NCI-H1092 (cell line): ENCODE data around the gene F11.
"Not testable (repeated sequence)": the region's sequence is repeated elsewhere in the genome, so short reads cannot be mapped to it uniquely, and the experiment has no call there.

Experiments
- DNase-seq: peaks from one replicate; lab custom pipeline; 2025; lab: John Stamatoyannopoulos, UW

The F11 gene

DNA sequence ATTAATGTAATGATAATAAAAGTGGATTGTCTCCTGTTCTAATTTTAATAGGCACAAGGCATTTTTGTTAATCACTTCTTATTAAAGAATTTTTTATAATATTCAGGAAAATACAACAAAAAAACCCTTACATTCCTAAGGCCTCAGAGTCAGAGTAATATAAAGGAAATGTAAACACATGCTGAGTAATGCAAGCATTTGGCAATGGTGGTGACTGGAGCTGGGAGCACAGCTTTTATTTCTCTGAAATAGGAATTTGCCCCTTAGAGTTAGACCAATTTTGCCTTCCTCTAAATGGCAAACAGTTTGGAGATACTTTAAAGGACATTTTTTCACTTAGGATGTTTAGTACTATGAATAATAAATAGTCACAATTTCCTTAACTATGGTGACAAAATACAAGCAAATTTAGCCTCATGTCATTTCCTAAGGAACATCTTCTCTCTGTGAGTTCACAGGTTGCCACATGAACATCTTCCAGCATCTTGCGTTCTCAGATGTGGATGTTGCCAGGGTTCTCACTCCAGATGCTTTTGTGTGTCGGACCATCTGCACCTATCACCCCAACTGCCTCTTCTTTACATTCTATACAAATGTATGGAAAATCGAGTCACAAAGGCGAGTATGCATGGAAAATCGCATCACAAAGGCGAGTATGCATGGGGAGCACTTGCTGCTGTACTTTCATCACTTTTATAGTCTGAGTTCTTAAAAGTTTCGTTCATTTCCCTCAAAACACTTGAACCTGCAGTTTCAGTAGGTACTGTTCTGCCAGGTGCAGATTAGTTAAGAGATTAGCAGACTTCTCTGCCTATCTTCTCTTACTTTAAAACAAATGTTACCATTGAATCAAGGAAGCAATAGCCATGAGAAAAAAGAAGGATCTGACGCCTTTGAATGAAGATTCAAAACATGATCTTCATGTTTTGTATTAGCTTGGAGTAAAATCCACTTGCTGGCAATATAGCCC is 15.9 kb upstream of the F11 start:
- DNase-seq: no peak

DNA sequence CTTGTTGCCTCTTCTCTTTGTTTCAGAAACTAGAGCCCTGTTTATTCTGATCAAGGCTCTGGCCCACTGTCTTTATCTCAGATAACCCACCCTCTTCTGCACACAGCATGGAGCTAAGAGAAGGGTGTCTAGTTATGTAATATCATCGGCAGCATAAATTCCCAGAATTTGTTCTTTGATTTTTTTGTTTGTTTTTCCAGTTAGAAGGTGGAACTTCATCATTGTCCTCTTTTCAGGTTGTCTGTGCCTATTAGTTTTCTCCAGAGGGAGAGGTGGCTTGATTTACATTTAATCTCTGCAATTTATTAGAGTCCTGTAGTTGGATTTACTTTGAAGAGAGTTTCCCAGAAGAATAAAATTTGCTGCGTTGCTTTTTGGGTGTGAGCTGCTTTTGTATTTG is 15.2 kb upstream of the F11 start:
- no peak for DNase-seq

DNA sequence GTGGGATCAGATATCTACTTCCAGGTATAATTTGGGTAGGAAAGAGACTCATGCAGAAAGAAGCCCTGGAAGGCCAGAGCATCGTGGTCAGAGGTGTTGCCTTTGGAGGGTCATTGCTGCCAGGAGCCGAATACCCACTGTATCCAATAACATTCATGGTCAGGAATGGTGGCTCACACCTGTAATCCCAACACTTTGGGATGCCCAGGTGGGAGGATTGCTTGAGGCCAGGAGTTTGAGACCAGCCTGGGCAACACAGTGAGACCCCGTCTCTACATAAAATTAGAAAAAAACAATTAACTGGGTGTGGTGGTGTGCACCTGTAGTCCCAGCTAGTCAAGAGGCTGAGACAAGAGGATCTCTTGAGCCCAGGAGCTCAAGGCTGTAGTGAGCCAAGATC is 10.9 kb upstream of the F11 start:
- DNase-seq: no peak

DNA sequence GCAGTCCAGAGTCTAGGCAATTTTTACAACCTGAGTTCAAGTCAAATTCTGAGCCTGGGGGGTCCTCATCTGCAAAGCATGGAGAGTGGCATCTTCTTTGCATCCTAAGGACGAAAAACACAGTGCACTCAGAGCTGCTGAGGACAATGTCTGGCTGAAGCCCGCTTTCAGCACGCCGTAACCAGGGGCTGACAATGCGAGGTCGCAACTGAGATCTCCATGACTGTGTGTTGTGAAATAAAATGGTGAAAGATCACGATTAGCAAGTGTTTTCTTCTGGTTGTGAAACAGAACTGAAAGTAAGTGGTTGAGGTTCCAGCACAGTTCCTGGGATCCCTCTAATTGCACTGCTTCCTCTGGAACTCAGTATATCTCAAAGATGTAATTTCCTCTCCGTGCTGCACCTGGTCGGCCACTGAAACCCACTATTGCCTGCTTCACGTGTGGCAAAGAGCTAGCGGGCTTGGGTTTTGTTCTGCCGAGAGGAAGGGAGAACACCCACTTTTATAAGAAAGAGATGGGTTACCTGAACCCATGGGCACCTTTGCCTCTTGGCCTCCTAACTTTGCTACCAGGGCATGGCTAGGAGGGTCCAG is 7.7 kb upstream of the F11 start:
- DNase-seq: no peak

DNA sequence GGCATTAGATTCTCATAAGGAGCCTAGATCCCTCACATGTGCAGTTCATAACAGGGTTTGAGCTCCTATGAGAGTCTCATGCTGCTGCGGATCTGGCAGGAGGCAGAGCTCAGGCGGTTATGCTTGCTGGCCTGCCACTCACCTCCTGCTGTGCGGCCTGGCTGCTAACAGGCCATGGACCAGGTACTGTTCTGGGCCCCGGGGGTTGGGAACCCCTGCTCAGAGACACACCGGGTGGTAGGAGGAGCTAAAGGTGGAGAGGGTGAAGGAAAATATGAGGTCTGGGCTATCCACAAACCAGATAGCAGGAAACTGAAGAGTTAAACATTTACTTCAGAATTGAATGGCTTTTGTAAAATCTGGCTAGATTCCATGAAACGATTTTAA is 5.9 kb upstream of the F11 start:
- no peak for DNase-seq

DNA sequence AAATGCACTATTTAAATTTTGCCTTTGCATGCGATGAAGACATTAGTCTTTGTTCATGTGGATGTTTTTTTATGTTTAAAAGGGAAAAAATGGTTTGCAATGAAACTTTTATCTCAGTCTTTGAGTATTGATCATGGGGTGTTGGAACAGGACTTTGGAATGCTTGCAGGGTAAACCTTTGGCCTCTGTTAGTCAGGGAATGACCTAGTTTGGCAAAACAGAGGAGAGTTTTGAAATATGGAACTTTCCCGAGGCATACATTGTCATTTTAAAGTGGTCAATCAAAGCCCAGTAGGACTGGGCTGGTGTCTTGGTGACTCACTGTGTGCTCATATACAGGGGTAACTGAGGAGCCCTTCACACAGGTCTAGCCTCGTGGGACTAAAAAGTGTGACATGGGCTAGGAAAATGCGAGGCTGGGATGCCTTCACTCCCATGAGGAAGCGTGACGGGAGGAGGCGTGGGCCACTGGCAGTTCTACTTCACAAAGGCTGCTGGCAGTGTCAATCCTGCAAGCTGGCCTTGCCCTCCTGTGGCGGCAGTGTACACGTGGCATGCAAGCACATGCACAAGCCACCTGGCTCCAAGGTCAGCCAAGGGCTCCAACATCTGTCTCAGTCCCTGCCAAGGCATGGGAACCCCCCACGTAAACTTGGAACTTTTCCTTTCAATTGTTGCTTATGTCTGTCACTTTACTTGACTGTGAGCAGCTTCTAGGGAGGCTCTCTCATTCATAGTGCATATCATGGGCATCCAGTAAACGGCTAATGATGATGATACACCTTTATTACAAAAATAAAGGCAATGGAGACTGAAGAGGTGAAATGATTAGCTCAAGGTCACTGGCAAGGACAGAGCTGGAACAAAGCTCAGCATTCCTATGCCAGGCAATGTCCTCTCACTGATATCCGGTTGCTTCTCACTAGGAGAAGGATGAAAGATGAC is 5.2 kb upstream of the F11 start:
- no peak for DNase-seq

DNA sequence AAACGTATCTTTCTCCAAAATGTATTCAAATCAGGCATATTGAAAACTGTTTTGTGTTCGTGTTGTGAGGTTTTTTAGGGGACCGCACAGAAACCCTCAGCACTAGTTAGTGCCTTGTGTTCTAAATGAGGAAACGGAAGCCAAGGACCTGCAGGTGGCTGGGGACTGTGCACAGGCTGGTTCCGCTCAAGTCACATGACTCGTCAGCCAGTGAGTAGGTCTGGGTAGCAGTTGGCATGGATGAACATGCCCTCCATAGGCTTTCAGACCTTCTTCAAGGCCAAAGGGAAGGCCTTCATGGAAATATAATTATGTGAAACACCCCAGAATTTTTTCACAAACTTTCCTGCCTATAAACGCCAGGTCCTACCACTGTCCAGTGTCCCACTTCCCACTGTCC is 1.3 kb upstream of the F11 start:
- DNase-seq: no peak

DNA sequence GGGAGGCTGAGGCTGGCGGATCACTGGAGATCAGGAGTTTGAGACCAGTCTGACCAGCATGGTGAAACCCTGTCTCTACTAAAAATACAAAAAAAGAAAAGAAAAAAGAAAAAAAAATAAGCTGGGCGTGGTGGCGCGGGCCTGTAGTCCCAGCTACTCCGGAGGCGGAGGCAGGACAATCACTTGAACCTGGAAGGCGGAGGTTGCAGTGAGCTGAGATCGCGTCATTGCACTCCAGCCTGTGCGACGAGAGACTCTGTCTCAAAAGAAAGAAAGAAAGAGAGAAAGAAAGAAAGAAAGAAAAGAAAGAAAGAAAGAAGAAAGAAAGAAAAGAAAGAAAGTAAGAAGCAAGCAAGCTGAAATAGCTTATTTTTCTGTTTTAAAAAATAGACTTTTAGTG is 739 bp upstream of the F11 start:
- DNase-seq: not testable (repeated sequence)

DNA sequence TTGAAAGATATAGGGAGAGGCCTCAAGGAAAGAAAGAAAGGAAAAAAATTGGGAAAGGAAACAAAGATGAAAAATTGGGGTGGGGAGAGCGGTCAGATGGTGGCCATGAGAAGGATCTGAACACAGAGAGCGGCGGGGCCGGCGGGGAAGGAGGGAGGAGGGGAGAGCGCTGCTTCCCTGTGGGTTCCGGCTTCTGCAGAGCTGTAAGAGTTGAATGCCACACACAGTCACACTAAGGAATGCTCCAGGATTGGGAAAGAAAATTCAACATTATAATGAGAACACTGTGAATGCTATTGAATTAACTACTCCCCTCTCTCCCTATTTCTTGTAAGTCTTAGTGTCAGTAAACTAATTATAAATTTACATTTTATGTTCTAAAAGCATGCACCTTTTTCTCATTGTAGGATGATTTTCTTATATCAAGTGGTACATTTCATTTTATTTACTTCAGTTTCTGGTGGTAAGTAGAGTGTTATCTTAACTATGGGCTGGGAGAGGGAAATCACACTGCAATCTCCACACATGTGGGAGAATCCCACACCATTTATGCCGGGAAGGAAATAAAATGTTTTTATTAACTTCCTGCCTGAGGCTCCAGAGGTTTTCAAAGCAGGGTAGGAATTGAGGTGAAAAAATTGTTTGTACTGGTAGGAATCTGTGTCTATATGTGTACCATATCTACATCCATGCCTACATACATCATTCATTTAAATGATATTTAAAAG is 904 bp downstream of the F11 start:
- DNase-seq: no peak

DNA sequence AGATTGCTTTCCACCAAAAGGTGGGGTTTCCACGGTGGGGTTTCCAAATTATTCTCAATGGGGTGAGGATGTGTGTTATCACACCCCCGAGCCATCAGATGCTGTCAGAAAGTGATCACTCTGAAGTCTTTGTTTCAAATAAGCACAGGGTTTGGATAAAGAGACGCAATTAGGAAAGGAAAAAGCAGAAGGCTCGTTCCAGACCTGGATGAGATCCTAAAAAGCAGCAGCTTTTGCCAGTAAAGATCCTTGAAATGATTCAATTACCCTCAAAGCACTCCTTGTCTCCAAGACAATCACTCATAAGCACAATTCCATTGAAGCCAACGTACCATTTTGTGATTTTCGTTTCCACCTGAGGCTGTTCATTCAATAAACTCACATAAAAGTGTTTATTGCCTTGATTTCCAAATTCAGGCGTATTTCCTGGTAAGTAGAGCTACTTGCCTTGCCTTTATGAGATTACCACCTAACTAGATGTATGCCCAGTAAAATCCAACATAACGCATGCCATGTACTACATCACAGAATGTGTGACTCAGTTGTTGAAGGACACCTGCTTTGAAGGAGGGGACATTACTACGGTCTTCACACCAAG is 5.2 kb downstream of the F11 start:
- DNase-seq: no peak

DNA sequence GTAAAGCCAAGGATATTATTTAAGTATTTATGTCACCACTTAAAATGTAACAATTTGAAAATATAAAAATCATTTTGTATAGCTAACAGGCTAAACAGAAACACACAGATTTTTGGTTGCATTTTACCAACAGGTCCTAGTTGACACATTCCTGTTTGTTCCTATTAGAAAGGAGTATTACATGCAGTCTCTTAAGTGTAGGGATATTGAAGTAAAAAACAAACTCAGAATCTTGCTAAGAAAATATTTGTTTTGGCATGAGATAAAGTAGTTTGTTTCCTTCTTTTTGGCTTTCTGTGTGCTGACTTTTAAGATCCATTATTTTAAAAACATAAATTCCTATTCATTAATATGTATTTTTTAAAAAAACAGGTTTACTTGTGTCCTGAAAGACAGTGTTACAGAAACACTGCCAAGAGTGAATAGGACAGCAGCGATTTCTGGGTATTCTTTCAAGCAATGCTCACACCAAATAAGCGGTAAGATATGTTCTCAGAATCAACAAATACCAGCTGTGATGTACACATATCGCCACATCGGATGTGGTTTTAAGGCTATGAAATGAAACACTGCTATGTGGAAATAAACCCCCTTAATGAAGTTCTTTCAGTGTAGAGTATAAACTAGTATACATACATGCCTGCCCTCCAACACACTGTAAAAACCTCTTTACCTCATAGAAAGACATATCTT is 6.9 kb downstream of the F11 start:
- DNase-seq: no peak

DNA sequence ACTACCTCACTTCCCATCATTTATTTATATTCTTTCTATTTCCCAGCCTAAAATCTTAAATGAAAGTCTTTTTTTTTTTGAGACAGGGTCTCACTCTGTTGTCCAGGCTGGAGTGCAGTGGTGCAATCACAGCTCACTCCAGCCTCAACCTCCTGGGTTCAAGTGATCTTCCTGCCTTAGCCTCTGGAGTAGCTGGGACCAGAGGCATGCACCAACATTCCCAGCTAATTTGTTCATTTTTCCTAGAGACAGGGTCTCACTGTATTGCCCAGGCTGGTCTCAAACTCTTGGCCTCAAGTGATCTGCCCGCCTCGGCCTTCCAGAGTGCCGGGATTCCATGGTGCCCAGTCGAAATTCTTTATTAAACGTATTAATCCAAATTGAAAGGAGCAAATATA is 7.4 kb downstream of the F11 start:
- not testable (repeated sequence) for DNase-seq

DNA sequence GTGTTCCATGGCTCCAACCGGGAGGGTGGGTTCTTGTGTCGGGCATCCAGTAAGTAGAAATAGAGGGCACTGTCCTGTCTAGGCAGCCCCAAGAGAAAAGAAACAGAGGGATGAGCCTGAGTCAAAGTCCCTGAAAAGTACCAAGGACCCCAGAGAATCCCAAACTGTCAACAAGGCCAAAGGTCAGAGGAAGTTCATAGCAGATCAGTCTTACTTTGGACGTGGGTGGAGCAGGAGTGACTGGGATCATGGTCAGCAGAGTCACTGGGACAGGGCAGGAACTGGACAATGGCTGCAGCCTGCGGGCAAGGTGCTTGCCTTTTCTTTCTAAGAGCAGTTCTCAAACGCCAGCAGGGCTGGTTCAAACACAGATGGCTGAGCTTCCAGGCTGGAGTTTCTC is 17.3 kb downstream of the F11 start:
- DNase-seq: no peak

DNA sequence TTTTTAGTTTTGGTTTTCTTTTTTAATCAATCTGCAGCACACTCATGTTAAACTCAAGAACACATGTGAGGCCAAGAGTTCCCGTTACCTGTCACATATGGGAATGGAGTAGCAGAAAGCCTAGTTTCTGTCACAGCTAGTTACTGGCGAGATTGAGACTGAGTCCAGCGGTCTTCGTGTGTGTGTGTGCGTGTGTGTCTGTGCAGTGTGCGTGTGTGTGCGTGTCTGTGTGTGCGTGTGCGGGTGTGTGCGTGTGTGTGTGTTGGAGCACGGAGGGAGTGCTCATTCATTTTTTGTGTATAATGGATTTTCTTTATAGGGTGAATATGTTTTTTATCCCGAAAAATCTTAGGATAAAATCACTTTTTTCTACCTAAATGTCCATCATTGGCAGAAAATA is 19.2 kb downstream of the F11 start:
- no peak for DNase-seq

DNA sequence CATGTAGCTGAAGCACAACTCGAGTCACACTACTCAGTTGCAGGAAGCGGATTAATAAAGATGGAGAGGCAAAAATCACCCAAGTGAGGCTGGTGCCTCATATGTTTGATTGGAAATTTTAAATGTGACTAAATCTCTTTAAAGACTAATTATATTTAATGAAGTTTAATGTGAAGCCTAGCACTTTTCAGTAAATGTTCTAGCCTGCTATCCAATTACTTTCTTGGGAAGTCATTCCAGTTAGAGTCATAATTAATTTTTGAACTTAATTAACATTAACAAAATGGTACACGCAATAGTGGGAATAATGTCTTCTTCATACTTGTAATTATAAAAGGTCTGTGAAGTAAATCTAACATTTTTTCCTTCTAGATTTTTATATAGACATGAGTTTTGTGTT is 20.6 kb downstream of the F11 start:
- no peak for DNase-seq

DNA sequence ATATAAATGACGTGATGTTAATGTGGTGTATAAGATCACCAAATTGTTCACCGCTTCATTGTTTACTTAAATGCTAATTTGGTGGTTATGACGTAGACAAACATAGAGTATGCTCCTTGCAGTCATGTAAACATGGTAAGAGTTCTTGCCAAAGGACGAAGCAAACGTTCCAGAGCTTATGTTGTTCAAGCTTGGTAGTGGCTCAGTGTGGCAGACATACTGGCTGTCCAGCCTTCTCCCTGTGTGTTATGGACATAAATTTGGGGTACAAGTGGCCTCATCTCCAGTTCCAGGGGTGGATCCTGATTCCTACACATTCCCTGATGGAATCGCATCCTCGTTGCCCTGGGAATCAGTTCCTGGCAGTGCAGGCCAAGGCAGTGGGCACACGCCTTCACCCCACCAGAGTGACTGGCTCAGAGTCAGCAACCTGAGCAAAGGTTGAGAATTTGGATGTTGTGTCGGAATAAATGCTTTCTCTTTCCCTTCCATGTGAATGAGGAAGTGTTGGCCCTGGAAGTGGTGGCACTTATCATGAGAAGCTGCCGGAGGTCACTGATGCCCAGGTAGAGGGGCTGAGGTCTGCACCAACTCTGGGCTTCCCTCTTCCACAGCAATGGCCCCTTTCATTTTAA is 25.4 kb downstream of the F11 start:
- DNase-seq: no peak

DNA sequence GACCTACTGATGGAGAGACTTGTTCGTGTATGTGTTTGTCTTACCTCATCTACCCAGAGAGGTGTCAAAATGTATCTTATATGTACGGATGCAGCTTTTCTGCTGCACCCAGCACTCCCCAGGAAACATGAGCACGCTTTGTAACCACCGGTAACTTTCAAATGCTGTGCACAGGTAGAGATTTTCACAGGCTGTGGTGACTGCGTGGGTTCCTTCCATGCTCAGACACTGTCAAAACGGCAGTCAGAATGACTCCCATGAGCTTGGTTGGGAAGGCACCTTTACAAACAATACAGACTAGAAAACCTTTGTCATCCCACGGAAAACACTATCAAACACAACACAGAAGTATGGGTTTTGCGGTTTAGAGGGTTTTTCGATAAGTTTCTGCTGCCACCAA is 28.2 kb downstream of the F11 start:
- DNase-seq: no peak

DNA sequence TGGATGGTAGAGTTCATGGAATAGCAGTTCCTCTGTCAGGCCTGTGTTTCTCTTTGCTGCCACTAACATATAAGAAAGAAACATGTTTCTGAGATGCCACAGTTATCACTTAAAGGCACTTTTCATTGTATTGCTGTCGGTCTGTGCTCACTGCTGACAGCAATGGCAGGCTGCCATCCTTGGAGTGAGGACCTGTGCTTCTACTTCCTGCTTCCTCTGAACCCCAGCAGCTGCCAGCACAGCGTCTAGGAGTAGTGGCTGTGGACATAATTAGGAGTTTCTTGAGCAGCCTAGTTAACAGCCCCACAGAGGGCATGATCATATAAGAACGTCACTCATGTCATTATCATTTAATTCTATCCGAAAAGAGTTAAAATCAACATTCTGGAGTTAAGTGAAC is 30.5 kb downstream of the F11 start:
- DNase-seq: no peak

DNA sequence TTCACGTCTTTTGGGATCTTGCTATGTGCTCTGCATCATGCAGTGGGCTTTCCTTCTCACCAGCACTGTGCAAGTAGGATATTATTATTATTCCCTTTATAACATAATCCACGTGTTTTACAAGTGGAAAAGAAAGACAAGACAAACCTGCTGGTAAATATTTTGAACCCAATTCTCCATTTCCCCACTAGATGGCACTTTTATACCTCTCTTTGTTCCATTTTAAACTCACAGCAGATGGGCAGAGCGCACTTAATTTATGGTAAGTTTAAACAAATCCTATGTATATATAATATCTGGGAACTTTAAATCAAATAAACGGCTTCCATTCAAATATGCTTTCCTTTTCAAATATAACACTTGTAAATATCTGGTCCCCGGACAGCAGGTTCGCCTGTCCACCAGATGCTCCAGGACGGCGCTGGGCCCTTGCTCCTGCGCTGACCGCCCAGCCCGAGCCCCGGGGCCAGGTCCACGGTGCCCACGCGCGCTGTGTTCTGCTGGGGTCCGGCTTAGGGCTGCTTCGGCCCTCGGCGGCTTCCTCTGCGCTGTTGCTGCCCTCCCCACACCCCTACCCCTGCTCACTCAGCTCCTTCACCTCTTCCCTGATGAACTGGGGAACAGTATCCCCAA is 31.1 kb downstream of the F11 start:
- peak; percentile 3 for DNase-seq
